Endothelial cell of umbilical vein (primary cell): ENCODE data around the gene FOXP1. TPM values are rescaled to one million over a fixed set of nuclear protein-coding genes. Genes with fewer than 3 reads are reported as not detected.

ENCODE experiments used
- BruUV-seq: library from RNA; stranded (reverse); fragments of 400-500 nt; replicated peaks from 2 replicates; lab custom pipeline; 2021; lab: Mats Ljungman, UMichigan
- CTCF ChIA-PET: fragments of 300-600, 350-600 bp; sonication (Branson Sonifier 250); formaldehyde crosslinking; loops from one replicate; lab custom pipeline; 2021; ENCODE audit warnings: antibody characterized with exemption, inconsistent platforms; lab: Charles Lee
- POLR2A ChIA-PET: fragments of 300-600, 350-600 bp; sonication (Branson Sonifier 250); formaldehyde crosslinking; loops from one replicate; lab custom pipeline; 2021; ENCODE audit warnings: antibody characterized with exemption, inconsistent platforms; lab: Charles Lee
- DNase-seq: peaks from one replicate; pipeline ENCODE4 v3.0.0-alpha.2; 2011; ENCODE audit warnings: low read depth, low spot score
- FAIRE-seq: peaks from 2 replicates; lab custom pipeline; 2011; peaks lifted over from hg19 to GRCh38; lab: Jason Lieb, UNC
- H2AFZ ChIP-seq: 2 replicates; pipeline ENCODE4 v1.6.0; 2012; ENCODE audit warnings: low read depth, low read length, control low read depth, inconsistent platforms
- H3K27ac ChIP-seq: 2 replicates; pipeline ENCODE4 v1.5.1; 2011; ENCODE audit warnings: low read depth, mild to moderate bottlenecking, control low read depth, low read length, moderate library complexity; ENCODE audit not compliant: insufficient read depth
- H3K27me3 ChIP-seq, 2 experiments: 2 replicates each; pipeline versions ENCODE4 v1.6.0 to v1.6.1; 2011; ENCODE audit warnings: low read length in 2 of 2, mixed read lengths in 1 of 2; ENCODE audit not compliant: control insufficient read depth in 2 of 2, insufficient read depth in 2 of 2
- H3K36me3 ChIP-seq, 2 experiments: 2 replicates in 1 of 2; 3 replicates in 1 of 2; pipeline ENCODE4 v1.5.1; 2011; ENCODE audit warnings: low read length in 2 of 2, mild to moderate bottlenecking in 1 of 2, moderate library complexity in 1 of 2; ENCODE audit not compliant: control insufficient read depth in 2 of 2, insufficient read depth in 2 of 2; ENCODE audit errors: extremely low read depth in 1 of 2
- H3K4me1 ChIP-seq: 3 replicates; pipeline ENCODE4 v1.5.1; 2011; ENCODE audit warnings: mild to moderate bottlenecking, low read length; ENCODE audit not compliant: control insufficient read depth, insufficient read depth; ENCODE audit errors: extremely low read depth
- H3K4me2 ChIP-seq: 2 replicates; pipeline ENCODE4 v1.6.1; 2011; ENCODE audit warnings: low read length, control low read depth, mixed read lengths; ENCODE audit not compliant: insufficient read depth
- H3K4me3 ChIP-seq, 3 experiments: fragments of 200-600 bp in 1 of 3; sonication (generic), shearing (Covaris generic) in 1 of 3; replicated peaks in 1 of 3; 2 replicates each; pipeline ENCODE4 v1.5.1; 2011 to 2016; ENCODE audit warnings: control low read depth in 3 of 3, low read length in 3 of 3, mild to moderate bottlenecking in 2 of 3, inconsistent platforms in 1 of 3, low read depth in 1 of 3, moderate library complexity in 1 of 3; ENCODE audit not compliant: insufficient read depth in 1 of 3
- H3K79me2 ChIP-seq: 2 replicates; pipeline ENCODE4 v1.6.0; 2012; ENCODE audit warnings: low read length, inconsistent platforms; ENCODE audit not compliant: control insufficient read depth, insufficient read depth
- H3K9ac ChIP-seq: replicated peaks from 2 replicates; pipeline ENCODE3; 2011; ENCODE audit warnings: low read length, control low read depth; ENCODE audit not compliant: insufficient read depth; ENCODE audit errors: extremely low read depth
- H3K9me1 ChIP-seq: replicated peaks from 3 replicates; pipeline ENCODE4 v1.6.0; 2011; ENCODE audit warnings: mild to moderate bottlenecking, low read length; ENCODE audit not compliant: control insufficient read depth, insufficient read depth; ENCODE audit errors: extremely low read depth
- H3K9me3 ChIP-seq: replicated peaks from 2 replicates; pipeline ENCODE4 v1.5.1; 2012; ENCODE audit warnings: low read length, inconsistent platforms; ENCODE audit not compliant: control insufficient read depth, insufficient read depth
- H4K20me1 ChIP-seq: replicated peaks from 2 replicates; pipeline ENCODE3; 2011; ENCODE audit warnings: mild to moderate bottlenecking, low read length; ENCODE audit not compliant: control insufficient read depth, insufficient read depth; ENCODE audit errors: extremely low read depth
- CTCF ChIP-seq, 2 donors: IDR thresholded peaks; 1 replicate in 1 of 2; 2 replicates in 1 of 2; pipeline ENCODE4 v1.5.1; 2011; ENCODE audit warnings: low read length in 2 of 2, mild to moderate bottlenecking in 2 of 2, moderate library complexity in 2 of 2, control low read depth in 1 of 2, inconsistent platforms in 1 of 2, low read depth in 1 of 2; ENCODE audit not compliant: insufficient read depth in 1 of 2; ENCODE audit errors: extremely low read depth in 1 of 2
- EZH2 ChIP-seq: IDR thresholded peaks from 2 replicates; pipeline ENCODE4 v1.6.1; 2012; ENCODE audit warnings: borderline replicate concordance, low read depth, mild to moderate bottlenecking, moderate library complexity, low read length, inconsistent platforms; ENCODE audit not compliant: severe bottlenecking
- FOS ChIP-seq: IDR thresholded peaks from 2 replicates; pipeline ENCODE4 v1.6.1; 2011; ENCODE audit warnings: mild to moderate bottlenecking, low read length, moderate library complexity, borderline replicate concordance; ENCODE audit not compliant: insufficient read depth
- GATA2 ChIP-seq: IDR thresholded peaks from 2 replicates; pipeline ENCODE4 v1.7.0; 2011; ENCODE audit warnings: low read depth, mild to moderate bottlenecking, moderate library complexity, mixed read lengths, low read length; ENCODE audit not compliant: insufficient read length, insufficient read depth
- JUN ChIP-seq: IDR thresholded peaks from 2 replicates; pipeline ENCODE4 v1.6.1; 2011; ENCODE audit warnings: borderline replicate concordance, low read depth; ENCODE audit not compliant: insufficient read length, insufficient read depth
- MYC ChIP-seq: IDR thresholded peaks from one replicate; pipeline ENCODE4 v1.6.1; 2011; ENCODE audit warnings: mild to moderate bottlenecking, low read depth, low read length
- POLR2A ChIP-seq: IDR thresholded peaks from 2 replicates; pipeline ENCODE4 v1.6.1; 2012; ENCODE audit warnings: low read depth, mild to moderate bottlenecking, control low read depth, low read length
- POLR2AphosphoS5 ChIP-seq: IDR thresholded peaks from 2 replicates; pipeline ENCODE4 v1.6.1; 2012; ENCODE audit warnings: low read depth, mild to moderate bottlenecking, control low read depth, low read length, moderate library complexity; ENCODE audit not compliant: insufficient read depth
- dilution Hi-C: fragments of 300-500 bp; cut with MboI; formaldehyde crosslinking; loops from one replicate; pipeline ENCODE4 v1.15.0; 2019; ENCODE audit warnings: low sequenced_read_pairs; ENCODE audit not compliant: extremely low pct_ligation_motif_present
- intact Hi-C: fragments of 100-400 bp; cut with micrococcal nuclease; formaldehyde crosslinking; loops from one replicate; pipeline ENCODE4 v1.10.0; 2022
- polyA plus RNA-seq, 4 experiments: library from polyadenylated mRNA; depleted of rRNA in 3 of 4; stranded (reverse) in 3 of 4; unstranded in 1 of 4; fragments of >200 nt; gene quantifications; 2 replicates each; pipeline versions ENCODE4 v1.2.1 to v1.2.3, GENCODE V29; 2011 to 2012; ENCODE audit warnings: missing spikeins in 1 of 4
- total RNA-seq: library from RNA; stranded (reverse); gene quantifications from 2 replicates; pipeline ENCODE4 v1.2.3, GENCODE V29; 2021
- TF ChIP-seq, protein P1 (sequence below): IDR thresholded peaks from 2 replicates; pipeline ENCODE4 v1.6.1; 2011; ENCODE audit not compliant: insufficient read depth, insufficient read length

FOXP1 gene
- total and polyA plus RNA-seq, 2 donors (not counting 3 experiments of a cell fraction or from before 2014, with no cell fraction given) = 41.0 to 107 TPM

- Histone ChIP-seq H3K27ac (no peak overlapping the region), H3K9ac (no peak overlapping the region), H4K20me1 (no peaks in the 10 kb centered on the region), H3K4me3 (no peak overlapping the region), H2AFZ (no peak overlapping the region), H3K9me3 (no peaks in the 10 kb centered on the region), H3K79me2 (no peaks in the 10 kb centered on the region), H3K27me3 (no peaks in the 10 kb centered on the region), H3K9me1 (no peaks in the 10 kb centered on the region), H3K4me1 (no peaks in the 10 kb centered on the region), H3K4me2 (no peak overlapping the region), H3K36me3 (no peaks in the 10 kb centered on the region)
- no TSS peak for BruUV-seq
- POLR2A ChIA-PET = no interaction called here
- no peak for DNase-seq
- no peak for FAIRE-seq
- dilution Hi-C loops (no loop called here), intact Hi-C loops (no loop called here)
- TF ChIP-seq POLR2AphosphoS5 (no peak), MYC (no peak), POLR2A (no peak), JUN (no peak), GATA2 (no peak), FOS (no peak), CTCF (IDR thresholded peaks at IDR 0.05; ENCODE audit: extremely low read depth in 1 of 2, insufficient read depth in 1 of 2, low read depth in 1 of 2, low read length in 2 of 2) (no peak), EZH2 (no peak)
- TF ChIP-seq, protein P1, sequence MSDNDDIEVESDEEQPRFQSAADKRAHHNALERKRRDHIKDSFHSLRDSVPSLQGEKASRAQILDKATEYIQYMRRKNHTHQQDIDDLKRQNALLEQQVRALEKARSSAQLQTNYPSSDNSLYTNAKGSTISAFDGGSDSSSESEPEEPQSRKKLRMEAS = no peak
- CTCF ChIA-PET = interaction anchor here (2.8 kb wide), 1 partner anchor 10 kb away, joined by 19 read pairs; no protein-coding TSS in a partner anchor
Observed at GRCh38 chr3:71406972-71407810, 176.3 kb downstream of the FOXP1 start.
